Neural cell (in vitro differentiated cells): Measurements from ENCODE around the gene BANF1. TPM values are rescaled to one million over a fixed set of nuclear protein-coding genes. Genes with fewer than 3 reads are reported as not detected.

Source experiments
- H2AFZ ChIP-seq: fragments of 200-600, 300-800 bp; sonication (generic), shearing (Covaris generic); 2 replicates; pipeline ENCODE4 v1.6.0; 2014; ENCODE audit warnings: low read depth, mild to moderate bottlenecking, antibody characterized with exemption, low read length, moderate library complexity
- H3F3A ChIP-seq: fragments of 200-600 bp; shearing (Covaris generic); 2 replicates; pipeline ENCODE4 v1.6.1; 2016; ENCODE audit warnings: mild to moderate bottlenecking, moderate library complexity, mixed read lengths, antibody characterized with exemption, low read length; ENCODE audit not compliant: insufficient read depth, poor library complexity, severe bottlenecking
- H3K27ac ChIP-seq: fragments of 200-600, 300-800 bp; sonication (generic), shearing (Covaris generic); 2 replicates; pipeline ENCODE4 v1.5.1; 2014; ENCODE audit warnings: mild to moderate bottlenecking, low read length, moderate library complexity
- H3K27me3 ChIP-seq: fragments of 300-800, 200-600 bp; sonication (generic), shearing (Covaris generic); 2 replicates; pipeline ENCODE4 v1.6.0; 2014; ENCODE audit warnings: mild to moderate bottlenecking, low read depth, low read length, moderate library complexity; ENCODE audit not compliant: insufficient read depth
- H3K36me3 ChIP-seq: fragments of 300-800, 200-600 bp; sonication (generic), shearing (Covaris generic); 2 replicates; pipeline ENCODE4 v1.5.1; 2014; ENCODE audit warnings: mild to moderate bottlenecking, antibody characterized with exemption, low read length, moderate library complexity; ENCODE audit not compliant: insufficient read depth
- H3K4me2 ChIP-seq: fragments of 300-800, 200-600 bp; sonication (generic), shearing (Covaris generic); 2 replicates; pipeline ENCODE4 v1.6.0; 2014; ENCODE audit warnings: mild to moderate bottlenecking, low read length
- H3K4me3 ChIP-seq: fragments of 300-800, 200-600 bp; sonication (generic), shearing (Covaris generic); 2 replicates; pipeline ENCODE4 v1.5.1; 2014; ENCODE audit warnings: mild to moderate bottlenecking, low read length, moderate library complexity
- H3K79me2 ChIP-seq: fragments of 200-600 bp; shearing (Covaris generic); replicated peaks from 2 replicates; pipeline ENCODE4 v1.6.0; 2014; ENCODE audit warnings: mild to moderate bottlenecking, low read length, moderate library complexity; ENCODE audit not compliant: insufficient read depth
- H3K9ac ChIP-seq: fragments of 300-800, 200-600 bp; sonication (generic), shearing (Covaris generic); 2 replicates; pipeline ENCODE4 v1.6.1; 2016; ENCODE audit warnings: mild to moderate bottlenecking, low read length, mixed read lengths
- H3K9me2 ChIP-seq: fragments of 200-600 bp; shearing (Covaris generic); 2 replicates; pipeline ENCODE4 v1.6.1; 2016; ENCODE audit warnings: mild to moderate bottlenecking, low read length, mixed read lengths; ENCODE audit not compliant: insufficient read depth
- H3K9me3 ChIP-seq: fragments of 200-600, 300-800 bp; sonication (generic), shearing (Covaris generic); 2 replicates; pipeline ENCODE4 v1.6.1; 2016; ENCODE audit warnings: mild to moderate bottlenecking, mixed run types, low read length, moderate library complexity, mixed read lengths
- H4K20me1 ChIP-seq: fragments of 200-600 bp; shearing (Covaris generic); 2 replicates; pipeline ENCODE4 v1.6.1; 2016; ENCODE audit warnings: mild to moderate bottlenecking, mixed run types; ENCODE audit not compliant: insufficient read depth
- CTCF ChIP-seq: fragments of 450-650 bp; IDR thresholded peaks from 2 replicates; pipeline ENCODE4 v1.5.1; 2014; ENCODE audit warnings: antibody characterized with exemption, mild to moderate bottlenecking, moderate library complexity; ENCODE audit not compliant: poor library complexity, severe bottlenecking
- EP300 ChIP-seq: fragments of 450-650 bp; conservative IDR thresholded peaks from 2 replicates; pipeline ENCODE4 v1.6.1; 2014; ENCODE audit warnings: antibody characterized with exemption, mild to moderate bottlenecking, moderate library complexity; ENCODE audit not compliant: poor library complexity, severe bottlenecking
- EZH2 ChIP-seq: fragments of 200-600, 300-800 bp; shearing (Covaris generic), sonication (generic); IDR thresholded peaks from 2 replicates; pipeline ENCODE4 v1.6.1; 2014; ENCODE audit warnings: antibody characterized with exemption, low read length, borderline replicate concordance, mild to moderate bottlenecking; ENCODE audit not compliant: insufficient read depth, poor library complexity, severe bottlenecking
- MXI1 ChIP-seq: fragments of 450-650 bp; conservative IDR thresholded peaks from 2 replicates; pipeline ENCODE4 v1.6.1; 2014; ENCODE audit warnings: antibody characterized with exemption, mild to moderate bottlenecking; ENCODE audit not compliant: poor library complexity, severe bottlenecking
- POLR2AphosphoS5 ChIP-seq: IDR thresholded peaks from 2 replicates; pipeline ENCODE4 v1.6.1; 2012
- RAD21 ChIP-seq: fragments of 450-650 bp; conservative IDR thresholded peaks from 2 replicates; pipeline ENCODE4 v1.6.1; 2014; ENCODE audit warnings: antibody characterized with exemption, mild to moderate bottlenecking, moderate library complexity
- SMC3 ChIP-seq: fragments of 450-650 bp; conservative IDR thresholded peaks from 2 replicates; pipeline ENCODE4 v1.6.1; 2014; ENCODE audit warnings: antibody characterized with exemption, mild to moderate bottlenecking, moderate library complexity; ENCODE audit not compliant: poor library complexity
- TAF1 ChIP-seq: IDR thresholded peaks from 2 replicates; pipeline ENCODE4 v1.6.1; 2012; ENCODE audit warnings: low read depth
- polyA plus RNA-seq: library from polyadenylated mRNA; depleted of rRNA; stranded (reverse); fragments of >200 nt; gene quantifications from 2 replicates; pipeline ENCODE4 v1.2.3, GENCODE V29; 2014
- TF ChIP-seq, protein P1 (sequence below): IDR thresholded peaks from 2 replicates; pipeline ENCODE4 v1.6.1; 2012; ENCODE audit warnings: borderline replicate concordance

The BANF1 gene
- polyA plus RNA-seq, 1 donor from 2014 or later: 60.0 TPM

DNA sequence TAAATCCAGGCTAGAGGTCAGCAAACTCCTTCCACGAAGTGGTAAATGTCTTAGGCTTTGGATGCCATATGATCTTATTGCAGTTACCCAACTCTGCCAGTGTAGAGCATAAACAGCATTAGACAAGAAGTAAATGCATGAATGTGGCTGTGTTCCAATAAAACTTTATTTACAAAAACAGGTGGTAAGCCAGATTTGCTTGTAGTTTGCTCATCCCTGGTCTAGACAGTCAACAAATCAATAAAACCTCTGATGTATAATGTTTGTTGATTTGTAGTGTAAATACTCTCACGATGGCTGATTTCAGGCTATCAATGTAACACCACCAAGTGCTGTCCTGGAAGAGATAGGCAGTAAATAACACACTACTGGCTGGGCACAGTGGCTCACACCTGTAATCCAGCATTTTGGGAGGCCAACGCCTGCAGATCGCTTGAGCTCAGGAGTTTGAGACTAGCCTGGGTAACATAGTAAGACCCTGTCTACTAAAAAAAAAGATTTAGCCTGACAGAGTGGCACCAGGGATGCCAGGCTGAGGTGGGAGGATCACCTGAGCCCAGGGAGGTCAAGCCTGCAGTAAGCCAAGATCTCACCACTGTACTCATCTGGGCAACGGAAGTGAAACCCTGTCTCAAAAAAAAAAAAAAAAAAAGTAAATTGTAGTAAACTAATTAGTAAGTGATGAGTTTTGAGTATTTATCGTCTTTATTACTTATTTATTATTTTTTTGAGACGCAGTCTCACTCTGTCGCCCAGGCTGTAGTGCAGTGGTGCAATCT is 30.8 kb downstream of the BANF1 start:
- H3K79me2 ChIP-seq: no peaks in the 10 kb centered on the region
- no peak overlapping the region for H3K4me3 ChIP-seq
- no peaks in the 10 kb centered on the region for H3K36me3 ChIP-seq
- no peak overlapping the region for H2AFZ ChIP-seq
- no peaks in the 10 kb centered on the region for H3K9me3 ChIP-seq
- no peaks in the 10 kb centered on the region for H3K27me3 ChIP-seq
- H3K4me2 ChIP-seq: no peak overlapping the region
- no peaks in the 10 kb centered on the region for H3K9me2 ChIP-seq
- TF ChIP-seq CTCF: no peak
- no peak for TF ChIP-seq RAD21
- no peak for TF ChIP-seq TAF1
- no peak overlapping the region for H3K9ac ChIP-seq
- no peaks in the 10 kb centered on the region for H3F3A ChIP-seq
- no peaks in the 10 kb centered on the region for H4K20me1 ChIP-seq
- H3K27ac ChIP-seq: no peak overlapping the region

DNA sequence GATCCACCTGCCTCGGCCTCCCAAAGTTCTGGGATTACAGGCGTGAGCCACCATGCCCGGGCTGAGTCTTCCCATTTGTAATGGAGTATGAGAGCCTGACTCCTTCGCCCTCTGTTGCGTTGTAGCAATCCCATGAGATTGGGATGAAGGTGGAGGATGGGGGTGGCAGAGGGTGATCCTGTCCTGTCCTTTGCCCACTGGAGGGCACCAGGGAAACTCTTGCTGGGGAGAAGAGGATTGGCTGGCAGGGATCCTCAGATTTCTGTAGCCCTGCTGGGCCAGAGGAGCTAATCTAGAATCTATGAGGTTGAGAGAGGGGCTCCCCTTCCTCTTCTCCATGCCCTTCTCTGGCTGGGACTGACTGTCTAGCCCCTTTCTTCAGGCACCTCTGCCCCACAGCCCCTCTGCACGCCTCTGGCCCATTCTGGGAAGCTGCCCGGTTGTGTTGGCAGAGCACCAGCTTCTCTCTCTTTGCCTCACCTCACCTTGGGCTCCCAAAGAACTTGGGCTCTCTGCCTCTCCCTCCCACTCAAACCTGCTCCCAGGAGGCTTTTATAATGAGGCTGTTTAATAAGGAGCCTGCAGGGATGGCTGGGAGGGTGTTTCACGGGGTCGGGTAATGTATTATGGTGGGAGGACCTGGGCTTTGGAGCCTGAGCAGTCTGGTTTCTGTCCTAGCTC is 33.5 kb downstream of the BANF1 start:
- Histone ChIP-seq H3K27me3 (no peaks in the 10 kb centered on the region), H3K9ac (no peak overlapping the region), H3K9me2 (no peaks in the 10 kb centered on the region), H3K36me3 (no peaks in the 10 kb centered on the region), H3K27ac (no peak overlapping the region), H4K20me1 (no peaks in the 10 kb centered on the region), H3F3A (no peaks in the 10 kb centered on the region), H2AFZ (no peak overlapping the region), H3K4me2 (no peak overlapping the region), H3K4me3 (no peak overlapping the region), H3K79me2 (no peaks in the 10 kb centered on the region), H3K9me3 (no peaks in the 10 kb centered on the region)
- TF ChIP-seq TAF1 (no peak), EZH2 (no peak), RAD21 (no peak), CTCF (no peak), EP300 (no peak), MXI1 (no peak), SMC3 (no peak), POLR2AphosphoS5 (no peak)
- TF ChIP-seq, protein P1, sequence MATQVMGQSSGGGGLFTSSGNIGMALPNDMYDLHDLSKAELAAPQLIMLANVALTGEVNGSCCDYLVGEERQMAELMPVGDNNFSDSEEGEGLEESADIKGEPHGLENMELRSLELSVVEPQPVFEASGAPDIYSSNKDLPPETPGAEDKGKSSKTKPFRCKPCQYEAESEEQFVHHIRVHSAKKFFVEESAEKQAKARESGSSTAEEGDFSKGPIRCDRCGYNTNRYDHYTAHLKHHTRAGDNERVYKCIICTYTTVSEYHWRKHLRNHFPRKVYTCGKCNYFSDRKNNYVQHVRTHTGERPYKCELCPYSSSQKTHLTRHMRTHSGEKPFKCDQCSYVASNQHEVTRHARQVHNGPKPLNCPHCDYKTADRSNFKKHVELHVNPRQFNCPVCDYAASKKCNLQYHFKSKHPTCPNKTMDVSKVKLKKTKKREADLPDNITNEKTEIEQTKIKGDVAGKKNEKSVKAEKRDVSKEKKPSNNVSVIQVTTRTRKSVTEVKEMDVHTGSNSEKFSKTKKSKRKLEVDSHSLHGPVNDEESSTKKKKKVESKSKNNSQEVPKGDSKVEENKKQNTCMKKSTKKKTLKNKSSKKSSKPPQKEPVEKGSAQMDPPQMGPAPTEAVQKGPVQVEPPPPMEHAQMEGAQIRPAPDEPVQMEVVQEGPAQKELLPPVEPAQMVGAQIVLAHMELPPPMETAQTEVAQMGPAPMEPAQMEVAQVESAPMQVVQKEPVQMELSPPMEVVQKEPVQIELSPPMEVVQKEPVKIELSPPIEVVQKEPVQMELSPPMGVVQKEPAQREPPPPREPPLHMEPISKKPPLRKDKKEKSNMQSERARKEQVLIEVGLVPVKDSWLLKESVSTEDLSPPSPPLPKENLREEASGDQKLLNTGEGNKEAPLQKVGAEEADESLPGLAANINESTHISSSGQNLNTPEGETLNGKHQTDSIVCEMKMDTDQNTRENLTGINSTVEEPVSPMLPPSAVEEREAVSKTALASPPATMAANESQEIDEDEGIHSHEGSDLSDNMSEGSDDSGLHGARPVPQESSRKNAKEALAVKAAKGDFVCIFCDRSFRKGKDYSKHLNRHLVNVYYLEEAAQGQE: no peak
